H7 (cell line): Measurements from ENCODE around the gene ENPP6. TPM values are rescaled to one million over a fixed set of nuclear protein-coding genes. Genes with fewer than 3 reads are reported as not detected.

Source experiments
- DNase-seq: peaks from one replicate; pipeline ENCODE4 v3.0.0; 2012
- H3K27me3 ChIP-seq: 2 replicates; pipeline ENCODE4 v1.6.0; 2011; ENCODE audit warnings: mild to moderate bottlenecking, low read length; ENCODE audit not compliant: control insufficient read depth, insufficient read depth
- H3K36me3 ChIP-seq: replicated peaks from 2 replicates; pipeline ENCODE4 v1.5.1; 2011; ENCODE audit warnings: low read length; ENCODE audit not compliant: control insufficient read depth, insufficient read depth
- H3K4me3 ChIP-seq: 2 replicates; pipeline ENCODE4 v1.5.1; 2011; ENCODE audit warnings: low read depth, mild to moderate bottlenecking, control low read depth, low read length, moderate library complexity; ENCODE audit not compliant: insufficient read depth
- total RNA-seq: library from RNA; depleted of rRNA; stranded (reverse); fragments of >200 nt; shearing (Covaris generic); gene quantifications from 2 replicates; pipeline ENCODE4 v1.2.3, GENCODE V29; 2014

ENPP6 gene
- total RNA-seq, 1 experiment from 2014 or later: not detected

DNA sequence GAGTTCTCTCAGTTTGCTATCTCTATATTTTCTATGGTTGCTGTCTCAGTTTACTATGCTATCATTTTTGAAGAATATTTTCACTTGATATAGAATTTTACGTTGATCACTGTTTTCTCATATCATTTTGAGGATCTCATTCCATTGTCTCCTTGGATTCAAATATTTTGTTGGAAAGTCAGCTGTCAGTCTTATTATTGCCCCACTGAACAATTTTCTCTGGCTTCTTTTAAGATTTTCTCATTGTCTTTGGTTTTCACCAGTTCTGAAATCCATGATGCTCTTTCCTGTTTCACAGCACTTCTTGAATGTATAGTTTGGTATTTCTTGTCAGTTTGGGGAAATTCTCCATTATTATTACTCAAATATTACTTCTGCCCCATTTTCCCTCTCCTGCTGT, 81.1 kb downstream of the ENPP6 start:
- no peak overlapping the region for H3K4me3 ChIP-seq
- no peaks in the 10 kb centered on the region for H3K36me3 ChIP-seq
- no peak for DNase-seq
- H3K27me3 ChIP-seq: no peaks in the 10 kb centered on the region

DNA sequence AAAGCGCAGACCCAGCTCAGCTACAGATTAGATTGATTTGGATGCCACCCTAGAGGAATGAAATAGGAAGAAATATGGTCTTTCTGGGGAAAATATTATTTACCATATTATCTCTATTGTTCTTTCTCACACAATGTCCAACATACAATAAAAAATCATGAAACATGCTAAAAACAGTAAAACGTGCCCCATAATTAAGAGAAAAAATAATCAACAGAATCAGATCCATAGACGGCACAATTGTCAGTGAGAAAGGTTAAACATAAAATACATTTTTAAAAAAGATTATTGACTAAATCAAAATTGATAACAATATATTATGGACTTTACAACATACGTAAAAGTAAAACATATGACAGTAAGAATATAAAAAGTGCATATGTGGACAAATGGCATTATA, 90.9 kb downstream of the ENPP6 start:
- no peak for DNase-seq
- no peaks in the 10 kb centered on the region for H3K27me3 ChIP-seq
- no peak overlapping the region for H3K4me3 ChIP-seq
- no peaks in the 10 kb centered on the region for H3K36me3 ChIP-seq

GRCh38 chr4:184122631-184123408, 94.9 kb downstream of the ENPP6 start:
- H3K36me3 ChIP-seq: no peaks in the 10 kb centered on the region
- H3K27me3 ChIP-seq: no peaks in the 10 kb centered on the region
- no peak for DNase-seq
- H3K4me3 ChIP-seq: no peak overlapping the region

GRCh38 chr4:184120549-184121127, 97.0 kb downstream of the ENPP6 start:
- no peak for DNase-seq
- Histone ChIP-seq H3K36me3 (no peaks in the 10 kb centered on the region), H3K4me3 (no peak overlapping the region), H3K27me3 (no peaks in the 10 kb centered on the region)

DNA sequence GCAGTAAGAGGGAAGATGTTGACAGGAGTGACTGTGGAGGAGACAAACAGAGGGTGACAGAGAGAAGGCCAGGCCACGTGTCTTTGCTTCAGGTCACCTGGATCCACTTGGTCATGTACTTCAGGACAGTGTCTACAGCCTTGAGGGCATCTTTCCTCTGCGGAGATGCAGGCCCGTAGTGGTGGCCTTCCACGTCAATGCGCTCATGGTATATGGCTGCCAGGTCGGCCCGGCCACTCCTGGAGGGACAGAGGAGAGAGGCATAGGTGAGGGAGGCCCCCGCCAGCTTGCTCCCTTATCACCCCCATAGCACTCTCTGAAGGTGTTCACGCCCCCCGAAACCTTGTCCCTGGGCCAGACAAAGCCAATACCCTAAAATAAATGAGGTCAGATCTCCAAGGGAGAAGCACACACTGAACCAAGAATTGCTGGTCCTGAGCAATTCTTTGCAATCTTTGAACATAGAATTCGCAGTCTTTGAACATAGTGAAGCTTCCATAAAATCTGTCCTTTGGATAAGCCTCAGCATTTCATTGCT, 99.9 kb downstream of the ENPP6 start:
- Histone ChIP-seq H3K36me3 (no peaks in the 10 kb centered on the region), H3K4me3 (no peak overlapping the region), H3K27me3 (no peaks in the 10 kb centered on the region)
- DNase-seq: no peak

DNA sequence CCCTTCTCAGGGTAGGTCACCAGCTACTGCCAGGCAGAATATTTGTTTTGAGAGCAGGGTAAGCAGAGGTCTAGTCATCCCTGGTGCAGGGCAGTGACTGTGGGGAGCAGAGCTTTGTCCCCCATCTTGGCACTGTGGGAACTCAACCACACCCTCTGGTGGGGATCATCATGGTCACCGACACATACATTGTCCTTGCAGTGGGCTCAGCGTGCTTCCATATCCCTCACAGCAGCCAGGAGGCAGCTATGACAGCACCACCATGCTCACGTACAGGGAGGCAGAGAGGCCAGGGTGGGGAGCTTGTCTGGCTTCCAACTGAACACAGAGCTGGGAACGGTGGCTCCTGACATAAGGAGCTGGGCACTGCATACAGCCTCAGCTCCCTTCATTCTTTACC, 102.3 kb downstream of the ENPP6 start:
- Histone ChIP-seq H3K36me3 (no peaks in the 10 kb centered on the region), H3K4me3 (no peak overlapping the region), H3K27me3 (no peaks in the 10 kb centered on the region)
- no peak for DNase-seq

- no peak for DNase-seq
- Histone ChIP-seq H3K27me3 (no peaks in the 10 kb centered on the region), H3K4me3 (no peak overlapping the region), H3K36me3 (no peaks in the 10 kb centered on the region)
Measured at GRCh38 chr4:184114431-184114830, 103.2 kb downstream of the ENPP6 start.

DNA sequence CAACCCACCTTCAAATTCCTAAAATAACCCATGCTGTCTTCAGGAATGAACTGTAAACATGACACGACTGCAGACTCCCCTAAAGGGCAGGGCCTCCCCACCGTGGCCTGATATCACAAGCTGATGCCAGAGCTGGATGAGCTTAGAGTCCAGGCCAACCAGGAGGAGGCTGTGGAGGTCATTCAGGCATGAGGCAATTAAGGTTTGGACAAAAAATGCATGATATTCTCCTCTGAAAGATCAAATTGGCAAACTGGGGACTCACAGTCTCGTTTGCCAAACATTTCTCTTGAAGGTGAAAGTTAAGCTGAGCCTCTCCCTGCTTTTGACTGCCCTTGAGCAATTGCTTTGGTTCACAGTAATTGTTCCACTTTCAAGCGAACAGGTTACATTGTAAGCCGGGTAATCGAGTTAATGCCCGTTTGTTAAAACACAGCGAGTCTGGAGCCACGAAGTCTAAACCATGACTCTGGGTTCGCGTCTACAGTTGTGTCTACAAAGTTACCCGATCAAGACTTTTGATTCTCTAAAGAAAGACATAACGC, 105.6 kb downstream of the ENPP6 start:
- DNase-seq: no peak
- Histone ChIP-seq H3K4me3 (no peak overlapping the region), H3K36me3 (no peaks in the 10 kb centered on the region), H3K27me3 (no peaks in the 10 kb centered on the region)

GRCh38 chr4:184111233-184111832, 106.3 kb downstream of the ENPP6 start:
- Histone ChIP-seq H3K4me3 (no peak overlapping the region), H3K36me3 (no peaks in the 10 kb centered on the region), H3K27me3 (no peaks in the 10 kb centered on the region)
- no peak for DNase-seq

GRCh38 chr4:184110452-184111224, 107.0 kb downstream of the ENPP6 start:
- Histone ChIP-seq H3K36me3 (no peaks in the 10 kb centered on the region), H3K27me3 (no peaks in the 10 kb centered on the region), H3K4me3 (no peak overlapping the region)
- DNase-seq: no peak

- H3K4me3 ChIP-seq: no peak overlapping the region
- no peaks in the 10 kb centered on the region for H3K27me3 ChIP-seq
- no peaks in the 10 kb centered on the region for H3K36me3 ChIP-seq
- no peak for DNase-seq
Measured at GRCh38 chr4:184108006-184108501, 109.6 kb downstream of the ENPP6 start.

- H3K4me3 ChIP-seq: no peak overlapping the region
- no peak for DNase-seq
- H3K36me3 ChIP-seq: no peaks in the 10 kb centered on the region
- H3K27me3 ChIP-seq: no peaks in the 10 kb centered on the region
Measured at GRCh38 chr4:184104419-184105101, 113.1 kb downstream of the ENPP6 start.

GRCh38 chr4:184103527-184104264, 114.0 kb downstream of the ENPP6 start:
- DNase-seq: peak; percentile 71
- Histone ChIP-seq H3K27me3 (no peaks in the 10 kb centered on the region), H3K4me3 (no peak overlapping the region), H3K36me3 (no peaks in the 10 kb centered on the region)
